ENCODE measurements around the gene KRTAP19-5.
"Not testable (repeated sequence)": the region's sequence is repeated elsewhere in the genome, so short reads cannot be mapped to it uniquely, and the experiment has no call there.

The KRTAP19-5 gene

GRCh38 chr21:30502041-30502440 is at the start of gene KRTAP19-5:
Gene KRTAP19-5, minus strand, starts transcription at chr21:30502141. Its CDS starts 51 bp downstream, at chr21:30502090.
- H3K4me3 ChIP-seq (ENCODE audit: low read depth, low read length): no peak within 1 kb of the TSS
- no peak for TF ChIP-seq CTCF (IDR thresholded peaks at IDR 0.05; ENCODE audit: low read depth, low read length)

- TF ChIP-seq CTCF (IDR thresholded peaks at IDR 0.05; ENCODE audit: low read depth, low read length): no peak
- no peak within 1 kb of the TSS for H3K4me3 ChIP-seq (ENCODE audit: low read depth, low read length)
Observed at GRCh38 chr21:30541764-30542163, 39.8 kb upstream of the KRTAP19-5 start, which contains the start of gene KRTAP19-6. Gene KRTAP19-6, minus strand, starts transcription at chr21:30541864. Its CDS starts 31 bp downstream, at chr21:30541833.

- no peak for TF ChIP-seq CTCF (IDR thresholded peaks at IDR 0.05; ENCODE audit: low read depth, low read length)
- no peak overlapping the region for H3K4me3 ChIP-seq (ENCODE audit: low read depth, low read length)
Observed at GRCh38 chr21:30518876-30519275, 16.9 kb upstream of the KRTAP19-5 start.

- H3K4me3 ChIP-seq (ENCODE audit: low read depth, low read length): no peak overlapping the region
- TF ChIP-seq CTCF (IDR thresholded peaks at IDR 0.05; ENCODE audit: low read depth, low read length): no peak
Observed at GRCh38 chr21:30515681-30516080, 13.7 kb upstream of the KRTAP19-5 start.

GRCh38 chr21:30505621-30506205 is 3.8 kb upstream of the KRTAP19-5 start:
- H3K4me3 ChIP-seq (ENCODE audit: low read depth, low read length): not testable (repeated sequence)

GRCh38 chr21:30497065-30497464 is 4.9 kb downstream of the KRTAP19-5 start, which contains the start of gene KRTAP19-4:
Gene KRTAP19-4, minus strand, starts transcription at chr21:30497165. Its CDS starts 55 bp downstream, at chr21:30497110.
- TF ChIP-seq CTCF (IDR thresholded peaks at IDR 0.05; ENCODE audit: low read depth, low read length): no peak
- no peak within 1 kb of the TSS for H3K4me3 ChIP-seq (ENCODE audit: low read depth, low read length)

- no peak within 1 kb of the TSS for H3K4me3 ChIP-seq (ENCODE audit: low read depth, low read length)
- TF ChIP-seq CTCF (IDR thresholded peaks at IDR 0.05; ENCODE audit: low read depth, low read length): no peak
Observed at GRCh38 chr21:30491963-30492428, 9.9 kb downstream of the KRTAP19-5 start, which contains the start of gene KRTAP19-3. Gene KRTAP19-3, minus strand, starts transcription at chr21:30492013. Its CDS starts 56 bp downstream, at chr21:30491957.

All from WI38 (cell line).